IMR-90 (cell line): Measurements from ENCODE around the gene GNA14. TPM values are rescaled to one million over a fixed set of nuclear protein-coding genes. Genes with fewer than 3 reads are reported as not detected.

Source experiments
- ATAC-seq: fragments of 200-7000 bp; cut with Tn5 transposase; 2 replicates; pipeline ENCODE4 v1.9.1; 2020; ENCODE audit warnings: low read depth, mild to moderate bottlenecking, moderate library complexity
- BruUV-seq: library from RNA; stranded (reverse); fragments of 400-500 nt; replicated peaks from 2 replicates; lab custom pipeline; 2021; lab: Mats Ljungman, UMichigan
- CTCF ChIA-PET: fragments of 300-600 bp; formaldehyde crosslinking; extraction: SDS; loops from one replicate; lab custom pipeline; 2021; ENCODE audit warnings: antibody characterized with exemption; lab: Yijun Ruan, JAX
- POLR2A ChIA-PET: fragments of 300-600 bp; sonication (Branson Sonifier 250); formaldehyde crosslinking; loops from one replicate; lab custom pipeline; 2022; ENCODE audit warnings: antibody characterized with exemption; ENCODE audit not compliant: unreplicated experiment; lab: Charles Lee
- DNase-seq: peaks from one replicate; pipeline ENCODE4 v3.0.0; 2013
- H2AFZ ChIP-seq: replicated peaks from 2 replicates; pipeline ENCODE3; 2013; ENCODE audit warnings: low read length, mild to moderate bottlenecking; ENCODE audit not compliant: poor library complexity
- H2AK5ac ChIP-seq: 2 replicates; pipeline ENCODE4 v1.6.1; 2013; ENCODE audit warnings: low read depth, low read length, inconsistent platforms
- H2AK9ac ChIP-seq: replicated peaks from 2 replicates; pipeline ENCODE3; 2013; ENCODE audit warnings: mild to moderate bottlenecking, low read depth, low read length, moderate library complexity; ENCODE audit not compliant: poor library complexity
- H2BK120ac ChIP-seq: 2 replicates; pipeline ENCODE4 v1.6.1; 2013; ENCODE audit warnings: low read depth, low read length, inconsistent platforms
- H2BK15ac ChIP-seq: 3 replicates; pipeline ENCODE4 v1.6.1; 2013; ENCODE audit warnings: low read depth, low read length, inconsistent platforms
- H2BK20ac ChIP-seq: 2 replicates; pipeline ENCODE4 v1.6.1; 2013; ENCODE audit warnings: low read depth, mild to moderate bottlenecking, inconsistent platforms, low read length, moderate library complexity
- H2BK5ac ChIP-seq: 2 replicates; pipeline ENCODE4 v1.6.1; 2013; ENCODE audit warnings: mild to moderate bottlenecking, low read depth, low read length, inconsistent platforms; ENCODE audit not compliant: poor library complexity, severe bottlenecking
- H3K14ac ChIP-seq: replicated peaks from 2 replicates; pipeline ENCODE4 v1.6.1; 2013; ENCODE audit warnings: low read depth, low read length, inconsistent platforms
- H3K18ac ChIP-seq: 2 replicates; pipeline ENCODE4 v1.6.1; 2013; ENCODE audit warnings: low read depth, low read length, control low read depth
- H3K23ac ChIP-seq: 2 replicates; pipeline ENCODE4 v1.6.1; 2013; ENCODE audit warnings: low read depth, low read length, inconsistent platforms
- H3K27ac ChIP-seq: 2 replicates; pipeline ENCODE4 v1.5.1; 2013; ENCODE audit warnings: mild to moderate bottlenecking, control low read depth, low read length; ENCODE audit not compliant: insufficient read depth
- H3K27me3 ChIP-seq: 2 replicates; pipeline ENCODE4 v1.6.1; 2013; ENCODE audit warnings: low read length; ENCODE audit not compliant: control insufficient read depth, insufficient read depth
- H3K36me3 ChIP-seq: 2 replicates; pipeline ENCODE4 v1.6.1; 2013; ENCODE audit warnings: low read length, mixed read lengths; ENCODE audit not compliant: control insufficient read depth, insufficient read depth
- H3K4ac ChIP-seq: 2 replicates; pipeline ENCODE4 v1.6.1; 2013; ENCODE audit warnings: low read depth, low read length, inconsistent platforms
- H3K4me1 ChIP-seq: 2 replicates; pipeline ENCODE4 v1.6.1; 2013; ENCODE audit warnings: low read length, mixed read lengths; ENCODE audit not compliant: control insufficient read depth, insufficient read depth
- H3K4me2 ChIP-seq: 2 replicates; pipeline ENCODE4 v1.6.1; 2013; ENCODE audit warnings: low read depth, mild to moderate bottlenecking, control low read depth, low read length, moderate library complexity
- H3K4me3 ChIP-seq: 2 replicates; pipeline ENCODE4 v1.5.1; 2013; ENCODE audit warnings: low read depth, mild to moderate bottlenecking, control low read depth, low read length, moderate library complexity; ENCODE audit not compliant: insufficient read depth
- H3K56ac ChIP-seq: 2 replicates; pipeline ENCODE4 v1.6.1; 2013; ENCODE audit warnings: low read length, inconsistent platforms; ENCODE audit not compliant: insufficient read depth; ENCODE audit errors: extremely low read depth
- H3K79me1 ChIP-seq, 2 experiments: 2 replicates each; pipeline ENCODE4 v1.6.1; 2013; ENCODE audit warnings: low read length in 2 of 2, inconsistent platforms in 1 of 2, low read depth in 1 of 2
- H3K9ac ChIP-seq: 2 replicates; pipeline ENCODE4 v1.6.1; 2013; ENCODE audit warnings: low read depth, low read length, control low read depth
- H3K9me1 ChIP-seq: 2 replicates; pipeline ENCODE4 v1.6.1; 2013; ENCODE audit warnings: low read length, inconsistent platforms; ENCODE audit not compliant: insufficient read depth
- H3K9me3 ChIP-seq: 2 replicates; pipeline ENCODE4 v1.6.1; 2013; ENCODE audit warnings: low read length; ENCODE audit not compliant: control insufficient read depth, insufficient read depth
- H4K20me1 ChIP-seq: 2 replicates; pipeline ENCODE4 v1.6.1; 2013; ENCODE audit warnings: low read length, inconsistent platforms; ENCODE audit not compliant: insufficient read depth
- H4K5ac ChIP-seq: 2 replicates; pipeline ENCODE4 v1.6.1; 2013; ENCODE audit warnings: mild to moderate bottlenecking, low read depth, low read length, control low read depth
- H4K8ac ChIP-seq, 2 experiments: 2 replicates each; pipeline ENCODE4 v1.6.1; 2013; ENCODE audit warnings: low read depth in 2 of 2, low read length in 2 of 2, control low read depth in 1 of 2, inconsistent platforms in 1 of 2
- H4K91ac ChIP-seq: 2 replicates; pipeline ENCODE4 v1.6.1; 2013; ENCODE audit warnings: low read depth, low read length, inconsistent platforms; ENCODE audit not compliant: insufficient read depth
- NFE2L2 ChIP-seq: fragments of 150-350 bp; IDR thresholded peaks from 2 replicates; pipeline ENCODE4 v1.6.1; 2016; ENCODE audit warnings: low read depth, mild to moderate bottlenecking, low read length
- SMC3 ChIP-seq: fragments of 150-350 bp; IDR thresholded peaks from 2 replicates; pipeline ENCODE4 v1.6.1; 2016; ENCODE audit warnings: low read depth, mild to moderate bottlenecking, antibody characterized with exemption, low read length, moderate library complexity
- WGBS, 2 experiments: methylation state at CpG; one replicate each; pipeline versions ENCODE4 v1.1.5 to v1.1.7; 2013; ENCODE audit warnings: missing lambda C conversion rate in 2 of 2; ENCODE audit not compliant: insufficient read length in 1 of 2; ENCODE audit errors: extremely low coverage in 2 of 2; 5-methylcytosine and 5-hydroxymethylcytosine counted together
- dilution Hi-C: fragments of 300-500 bp; cut with HindIII; formaldehyde crosslinking; loops from one replicate; pipeline ENCODE4 v1.14.3; 2018; ENCODE audit warnings: low sequenced_read_pairs; ENCODE audit not compliant: unreplicated experiment
- in situ Hi-C: fragments of 300-500 bp; cut with MboI; formaldehyde crosslinking; loops from 3 replicates; pipeline ENCODE4 v1.14.3; 2019; ENCODE audit warnings: low sequenced_read_pairs, inconsistent platforms, mixed read lengths
- intact Hi-C: fragments of 100-400 bp; cut with micrococcal nuclease; formaldehyde crosslinking; loops from 2 replicates; pipeline ENCODE4 v1.10.0; 2022
- polyA plus RNA-seq, 3 experiments: library from polyadenylated mRNA; depleted of rRNA; stranded (reverse); fragments of >200 nt; gene quantifications; 2 replicates each; pipeline ENCODE4 v1.2.3, GENCODE V29; 2012; ENCODE audit warnings: low replicate concordance in 1 of 3
- total RNA-seq: library from RNA; depleted of rRNA; stranded (reverse); fragments of >200 nt; gene quantifications from 2 replicates; pipeline ENCODE4 v1.2.3, GENCODE V29; 2012

The GNA14 gene
- total and polyA plus RNA-seq, 2 of the 4 experiments (the other 2 are of a cell fraction) = under 0.01 to 0.03 TPM

- Histone ChIP-seq H3K14ac (no peak overlapping the region), H3K4me3 (no peak overlapping the region), H4K8ac (no peak overlapping the region), H4K91ac (no peak overlapping the region), H2BK15ac (no peak overlapping the region), H3K27me3 (no peaks in the 10 kb centered on the region), H3K18ac (no peak overlapping the region), H2BK20ac (no peak overlapping the region), H4K20me1 (no peaks in the 10 kb centered on the region), H3K27ac (no peak overlapping the region), H3K4me1 (no peaks in the 10 kb centered on the region), H2AFZ (no peak overlapping the region), H3K4me2 (no peak overlapping the region), H3K9ac (no peak overlapping the region), H2BK5ac (no peak overlapping the region), H2AK5ac (no peak overlapping the region), H3K4ac (no peak overlapping the region), H3K23ac (no peak overlapping the region), H3K36me3 (no peaks in the 10 kb centered on the region), H3K9me1 (no peaks in the 10 kb centered on the region), H3K56ac (no peak overlapping the region), H3K9me3 (no peaks in the 10 kb centered on the region), H2AK9ac (no peak overlapping the region), H2BK120ac (no peak overlapping the region), H3K79me1 (no peaks in the 10 kb centered on the region), H4K5ac (no peak overlapping the region)
- intact Hi-C loops = no loop called here
- ChIA-PET POLR2A (no interaction called here), CTCF (interaction anchor here (0.6 to 0.8 kb wide), 2 partner anchors 9 to 31 kb away, joined by 3 read pairs; no protein-coding TSS in a partner anchor)
- no CpG with 5 or more reads among the region's 6 CpGs for WGBS, 2 experiments
- dilution Hi-C loops = no loop called here
- DNase-seq (no peak), ATAC-seq (no peak)
- TF ChIP-seq NFE2L2 (no peak), SMC3 (no peak)
- in situ Hi-C loops = no loop called here
- BruUV-seq = no TSS peak
Measured at GRCh38 chr9:77497322-77498198, 150.6 kb downstream of the GNA14 start.
